Measurements from ENCODE around the gene UBAC2.
A peak's percentile ranks its signal among the peaks of the same experiment; 100 is the strongest.

Gene UBAC2

DNA sequence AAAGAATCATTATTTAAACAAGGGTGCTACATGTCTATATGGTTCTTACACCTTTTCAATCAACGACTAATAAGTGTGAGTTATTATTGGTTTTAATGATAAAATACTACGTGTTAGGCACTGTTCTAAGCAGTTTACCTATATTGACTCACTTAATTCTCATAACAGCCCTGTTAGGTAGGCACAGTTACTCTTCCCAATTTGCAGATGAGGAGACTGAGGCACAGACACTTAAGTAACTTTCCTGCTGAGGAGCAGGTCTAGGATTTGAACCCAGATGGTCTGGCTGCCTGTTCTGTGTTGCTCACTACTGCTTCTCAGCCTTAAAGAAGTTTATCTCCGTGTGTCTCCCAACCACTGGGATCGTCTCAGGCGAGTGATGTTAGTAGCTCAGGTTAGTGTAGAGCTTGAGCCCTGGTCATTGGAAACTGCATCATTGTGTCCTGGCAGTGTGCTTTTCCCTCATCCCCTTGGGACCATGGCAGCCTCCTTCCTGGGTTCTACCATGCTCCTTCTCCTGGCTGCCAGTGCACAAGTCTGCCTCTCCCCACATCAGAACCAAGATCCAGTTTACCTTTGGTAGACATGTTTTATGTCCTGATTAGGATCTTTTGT is 10.9 kb downstream of the UBAC2 start:
- H3K4me3 ChIP-seq (ENCODE audit: low read length in 2 of 2), result no peak overlapping the region
- H3K4me1 ChIP-seq (ENCODE audit: control insufficient read depth in 2 of 2, insufficient read depth in 2 of 2, low read length in 2 of 2), result no peaks in the 10 kb centered on the region
- H3K9ac ChIP-seq (ENCODE audit: low read depth in 1 of 2, low read length in 2 of 2), result no peak overlapping the region
- no peak overlapping the region for H3K27ac ChIP-seq (ENCODE audit: low read depth in 2 of 2, low read length in 2 of 2)
- no peaks in the 10 kb centered on the region for H3K9me3 ChIP-seq (ENCODE audit: control insufficient read depth in 2 of 2, low read length in 2 of 2)
- peaks cover 3 to 7% of the 10 kb centered on the region in 2 donors for H3K36me3 ChIP-seq (ENCODE audit: control insufficient read depth in 2 of 2, insufficient read depth in 2 of 2, low read length in 2 of 2)
- H3K27me3 ChIP-seq (ENCODE audit: control insufficient read depth in 2 of 2, insufficient read depth in 2 of 2, low read length in 2 of 2), result no peaks in the 10 kb centered on the region

DNA sequence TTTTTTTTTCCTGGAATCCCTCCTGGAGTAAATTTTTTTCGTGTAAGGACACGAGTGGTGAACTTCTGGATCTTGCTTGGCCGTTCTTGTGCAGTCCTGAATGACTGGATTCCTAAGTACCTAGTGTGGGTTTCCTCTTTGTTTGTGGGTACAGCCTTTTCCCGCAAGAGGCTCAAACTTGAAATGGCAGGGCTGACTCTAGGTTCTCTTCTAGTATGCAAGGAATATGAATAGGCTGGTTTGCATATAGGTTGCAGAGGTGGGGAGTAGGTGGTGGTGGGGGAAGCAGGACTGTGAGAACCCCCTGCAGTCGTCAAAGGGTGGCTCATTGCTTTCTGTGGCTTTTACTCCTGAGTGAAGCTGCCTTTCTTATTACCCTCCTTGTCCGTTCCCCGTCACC is 13.6 kb downstream of the UBAC2 start:
- H3K9me3 ChIP-seq (ENCODE audit: control insufficient read depth in 2 of 2, low read length in 2 of 2), result no peaks in the 10 kb centered on the region
- no peaks in the 10 kb centered on the region for H3K27me3 ChIP-seq (ENCODE audit: control insufficient read depth in 2 of 2, insufficient read depth in 2 of 2, low read length in 2 of 2)
- H3K36me3 ChIP-seq (ENCODE audit: control insufficient read depth in 2 of 2, insufficient read depth in 2 of 2, low read length in 2 of 2), result peaks cover 3% of the 10 kb centered on the region in 2 donors
- H3K9ac ChIP-seq (ENCODE audit: low read depth in 1 of 2, low read length in 2 of 2), result no peak overlapping the region
- no peaks in the 10 kb centered on the region for H3K4me1 ChIP-seq (ENCODE audit: control insufficient read depth in 2 of 2, insufficient read depth in 2 of 2, low read length in 2 of 2)
- H3K4me3 ChIP-seq (ENCODE audit: low read length in 2 of 2), result no peak overlapping the region
- H3K27ac ChIP-seq (ENCODE audit: low read depth in 2 of 2, low read length in 2 of 2), result no peak overlapping the region

DNA sequence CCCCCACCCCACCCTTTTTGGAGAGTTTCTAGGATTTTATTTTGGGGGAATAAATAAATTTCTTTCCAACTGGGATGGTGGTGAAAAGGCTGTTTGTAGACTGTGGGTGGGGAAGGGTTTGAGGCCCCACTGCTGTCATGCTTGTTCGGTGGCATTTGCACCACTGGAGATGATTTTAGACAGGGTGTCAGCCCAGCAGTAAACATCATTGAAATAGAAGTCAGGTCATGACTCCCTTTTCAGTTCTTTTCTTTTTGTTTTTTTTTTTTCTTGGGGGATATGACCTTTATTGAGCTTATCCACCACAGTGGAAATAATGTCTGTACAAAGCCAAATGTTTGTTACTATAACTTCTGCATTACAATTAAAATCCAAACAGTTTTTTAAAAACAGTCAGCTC is 14.1 kb downstream of the UBAC2 start:
- H3K4me3 ChIP-seq (ENCODE audit: low read length in 2 of 2), result no peak overlapping the region
- H3K9ac ChIP-seq (ENCODE audit: low read depth in 1 of 2, low read length in 2 of 2), result no peak overlapping the region
- H3K4me1 ChIP-seq (ENCODE audit: control insufficient read depth in 2 of 2, insufficient read depth in 2 of 2, low read length in 2 of 2), result no peaks in the 10 kb centered on the region
- H3K9me3 ChIP-seq (ENCODE audit: control insufficient read depth in 2 of 2, low read length in 2 of 2), result no peaks in the 10 kb centered on the region
- no peak overlapping the region for H3K27ac ChIP-seq (ENCODE audit: low read depth in 2 of 2, low read length in 2 of 2)
- no peaks in the 10 kb centered on the region for H3K27me3 ChIP-seq (ENCODE audit: control insufficient read depth in 2 of 2, insufficient read depth in 2 of 2, low read length in 2 of 2)
- H3K36me3 ChIP-seq (ENCODE audit: control insufficient read depth in 2 of 2, insufficient read depth in 2 of 2, low read length in 2 of 2), result peaks cover 3% of the 10 kb centered on the region in 2 donors

DNA sequence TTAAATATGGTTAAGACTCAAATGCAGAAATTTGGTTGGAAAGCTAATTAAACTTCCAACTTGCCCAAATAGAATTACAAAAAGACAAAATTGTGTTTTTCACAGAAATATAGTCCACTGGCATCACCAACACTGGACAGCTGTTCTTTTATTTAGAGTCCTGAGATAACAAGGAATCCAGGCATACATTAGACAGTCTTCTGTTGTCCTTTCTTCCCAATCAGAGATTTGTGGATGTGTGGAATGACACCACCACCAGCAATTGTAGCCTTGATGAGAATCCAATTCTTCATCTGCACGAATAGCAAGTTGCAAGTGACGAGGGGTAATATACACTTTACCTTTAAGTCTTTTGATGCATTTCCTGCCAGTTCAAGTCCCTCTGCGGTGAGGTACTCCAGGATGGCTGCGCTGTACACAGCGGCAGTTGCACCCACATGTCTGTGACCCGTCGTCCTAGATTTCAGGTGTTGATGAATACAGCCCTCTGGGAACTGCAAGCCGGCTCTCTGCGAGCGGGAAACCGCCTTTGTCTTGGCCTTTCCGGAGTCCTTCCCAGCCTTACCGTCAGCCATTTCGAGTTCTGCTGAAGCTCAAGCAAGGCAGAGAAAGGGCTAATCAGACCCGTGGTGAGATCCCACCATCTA is 14.7 kb downstream of the UBAC2 start:
- H3K4me3 ChIP-seq (ENCODE audit: low read length in 2 of 2), result no peak overlapping the region
- peak overlapping the region in 1 of 2 donors; percentile 16 for H3K27ac ChIP-seq (ENCODE audit: low read depth in 2 of 2, low read length in 2 of 2)
- no peak overlapping the region for H3K9ac ChIP-seq (ENCODE audit: low read depth in 1 of 2, low read length in 2 of 2)
- H3K9me3 ChIP-seq (ENCODE audit: control insufficient read depth in 2 of 2, low read length in 2 of 2), result no peaks in the 10 kb centered on the region
- no peaks in the 10 kb centered on the region for H3K4me1 ChIP-seq (ENCODE audit: control insufficient read depth in 2 of 2, insufficient read depth in 2 of 2, low read length in 2 of 2)
- no peaks in the 10 kb centered on the region for H3K27me3 ChIP-seq (ENCODE audit: control insufficient read depth in 2 of 2, insufficient read depth in 2 of 2, low read length in 2 of 2)
- H3K36me3 ChIP-seq (ENCODE audit: control insufficient read depth in 2 of 2, insufficient read depth in 2 of 2, low read length in 2 of 2), result peaks cover 3% of the 10 kb centered on the region in 2 donors

DNA sequence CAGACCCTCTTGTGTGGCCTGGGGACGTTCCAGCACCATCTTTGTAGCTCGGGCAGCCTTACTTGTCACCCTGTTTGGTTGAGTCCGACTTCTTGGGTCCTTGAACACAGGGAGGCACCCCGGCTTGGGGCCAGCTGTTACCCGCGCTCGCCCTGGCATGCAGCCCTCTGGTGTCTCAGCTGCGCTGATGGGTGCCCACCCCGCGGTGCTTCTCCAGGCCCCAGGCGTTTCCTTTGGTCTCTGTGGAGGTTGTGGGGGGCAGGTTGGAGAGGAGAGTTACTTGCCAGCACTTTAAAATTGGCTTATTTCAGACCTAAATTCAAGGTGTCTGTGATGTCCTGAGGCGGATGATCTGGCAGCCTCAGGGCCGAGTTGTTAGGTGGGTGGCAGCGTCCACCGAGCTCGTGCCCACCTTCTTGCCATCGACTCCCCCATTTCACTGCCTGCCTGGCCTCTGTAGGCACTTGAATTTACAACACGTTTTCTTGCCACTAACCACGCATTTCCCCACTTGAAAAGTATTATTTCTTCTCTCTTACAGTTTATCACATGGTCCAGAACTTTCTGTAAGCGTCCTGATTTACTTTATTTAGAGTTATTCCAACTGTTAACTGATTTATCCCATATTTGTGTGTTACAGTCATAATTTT is 16.9 kb downstream of the UBAC2 start:
- Histone ChIP-seq H3K9ac (ENCODE audit: low read depth in 1 of 2, low read length in 2 of 2) (no peak overlapping the region), H3K4me3 (ENCODE audit: low read length in 2 of 2) (no peak overlapping the region), H3K4me1 (ENCODE audit: control insufficient read depth in 2 of 2, insufficient read depth in 2 of 2, low read length in 2 of 2) (no peaks in the 10 kb centered on the region), H3K9me3 (ENCODE audit: control insufficient read depth in 2 of 2, low read length in 2 of 2) (no peaks in the 10 kb centered on the region), H3K27ac (ENCODE audit: low read depth in 2 of 2, low read length in 2 of 2) (no peak overlapping the region), H3K36me3 (ENCODE audit: control insufficient read depth in 2 of 2, insufficient read depth in 2 of 2, low read length in 2 of 2) (peaks cover 3% of the 10 kb centered on the region in 2 donors), H3K27me3 (ENCODE audit: control insufficient read depth in 2 of 2, insufficient read depth in 2 of 2, low read length in 2 of 2) (no peaks in the 10 kb centered on the region)

DNA sequence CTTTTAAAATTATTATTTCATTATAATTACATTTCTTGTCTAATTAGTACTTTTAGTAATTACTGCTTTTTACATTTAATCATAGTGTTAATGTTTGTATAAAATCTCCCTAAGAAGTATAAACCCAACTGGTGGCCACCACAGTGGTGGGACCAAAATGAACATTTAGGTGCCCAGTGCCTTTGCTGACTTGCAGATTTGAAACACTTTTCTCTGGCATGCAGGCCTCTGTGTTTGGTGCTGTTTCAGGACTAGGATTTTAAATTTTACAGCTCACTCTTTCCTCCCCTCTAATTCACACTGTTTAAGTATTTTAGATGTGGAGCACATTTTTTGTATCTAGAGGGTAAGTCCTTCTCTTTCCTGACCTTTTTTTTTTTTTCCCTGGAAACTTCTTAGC is 17.5 kb downstream of the UBAC2 start:
- Histone ChIP-seq H3K27ac (ENCODE audit: low read depth in 2 of 2, low read length in 2 of 2) (no peak overlapping the region), H3K4me1 (ENCODE audit: control insufficient read depth in 2 of 2, insufficient read depth in 2 of 2, low read length in 2 of 2) (no peaks in the 10 kb centered on the region), H3K9me3 (ENCODE audit: control insufficient read depth in 2 of 2, low read length in 2 of 2) (no peaks in the 10 kb centered on the region), H3K36me3 (ENCODE audit: control insufficient read depth in 2 of 2, insufficient read depth in 2 of 2, low read length in 2 of 2) (peaks cover 3% of the 10 kb centered on the region in 2 donors), H3K4me3 (ENCODE audit: low read length in 2 of 2) (no peak overlapping the region), H3K27me3 (ENCODE audit: control insufficient read depth in 2 of 2, insufficient read depth in 2 of 2, low read length in 2 of 2) (no peaks in the 10 kb centered on the region), H3K9ac (ENCODE audit: low read depth in 1 of 2, low read length in 2 of 2) (no peak overlapping the region)

DNA sequence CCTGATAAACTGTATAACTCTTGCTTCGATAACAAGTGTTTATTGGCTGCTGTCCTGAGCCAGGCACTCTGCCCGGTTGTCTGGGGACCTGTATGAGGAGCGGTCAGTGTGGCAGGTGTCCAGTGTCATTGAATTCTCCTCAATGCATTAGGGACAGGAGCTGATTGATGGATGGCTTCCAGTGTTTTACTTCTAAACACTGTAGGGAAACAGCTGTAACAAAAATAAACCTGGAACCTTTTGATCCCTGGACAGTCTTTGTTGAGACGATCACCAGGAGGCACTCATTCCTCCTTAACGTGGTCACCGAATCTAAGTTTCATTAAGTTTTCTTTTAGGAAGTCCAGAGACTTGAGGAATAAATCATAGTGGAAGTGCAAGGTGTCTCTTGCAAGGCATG is 17.9 kb downstream of the UBAC2 start:
- Histone ChIP-seq H3K9ac (ENCODE audit: low read depth in 1 of 2, low read length in 2 of 2) (no peak overlapping the region), H3K4me3 (ENCODE audit: low read length in 2 of 2) (no peak overlapping the region), H3K9me3 (ENCODE audit: control insufficient read depth in 2 of 2, low read length in 2 of 2) (no peaks in the 10 kb centered on the region), H3K4me1 (ENCODE audit: control insufficient read depth in 2 of 2, insufficient read depth in 2 of 2, low read length in 2 of 2) (peaks cover 0 to under 1% of the 10 kb centered on the region in 2 donors), H3K27me3 (ENCODE audit: control insufficient read depth in 2 of 2, insufficient read depth in 2 of 2, low read length in 2 of 2) (no peaks in the 10 kb centered on the region), H3K36me3 (ENCODE audit: control insufficient read depth in 2 of 2, insufficient read depth in 2 of 2, low read length in 2 of 2) (peaks cover 3% of the 10 kb centered on the region in 2 donors), H3K27ac (ENCODE audit: low read depth in 2 of 2, low read length in 2 of 2) (no peak overlapping the region)

DNA sequence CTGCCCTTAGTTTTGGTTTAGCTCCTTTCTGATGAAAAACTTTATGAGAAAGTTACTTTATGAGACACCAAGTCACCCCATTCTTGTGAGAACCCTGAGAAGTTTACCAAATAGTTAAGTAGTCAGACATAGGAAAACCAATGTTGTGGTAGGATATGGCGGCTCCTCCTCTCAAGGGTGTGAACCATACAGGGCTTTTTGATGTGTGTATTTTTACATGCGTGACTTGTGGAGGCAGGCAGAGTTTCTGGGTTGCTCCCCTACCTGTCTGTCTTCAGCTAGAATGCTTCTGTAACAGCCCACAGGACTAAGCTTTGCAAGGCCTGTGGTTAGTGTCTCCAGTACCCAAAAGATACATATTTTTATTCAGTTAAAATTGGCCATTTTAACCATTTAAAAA is 18.3 kb downstream of the UBAC2 start:
- H3K4me3 ChIP-seq (ENCODE audit: low read length in 2 of 2), result no peak overlapping the region
- peaks cover 2 to 5% of the 10 kb centered on the region in 2 donors for H3K4me1 ChIP-seq (ENCODE audit: control insufficient read depth in 2 of 2, insufficient read depth in 2 of 2, low read length in 2 of 2)
- H3K9me3 ChIP-seq (ENCODE audit: control insufficient read depth in 2 of 2, low read length in 2 of 2), result no peaks in the 10 kb centered on the region
- no peak overlapping the region for H3K9ac ChIP-seq (ENCODE audit: low read depth in 1 of 2, low read length in 2 of 2)
- no peaks in the 10 kb centered on the region for H3K27me3 ChIP-seq (ENCODE audit: control insufficient read depth in 2 of 2, insufficient read depth in 2 of 2, low read length in 2 of 2)
- H3K27ac ChIP-seq (ENCODE audit: low read depth in 2 of 2, low read length in 2 of 2), result no peak overlapping the region
- peaks cover 3% of the 10 kb centered on the region in 2 donors for H3K36me3 ChIP-seq (ENCODE audit: control insufficient read depth in 2 of 2, insufficient read depth in 2 of 2, low read length in 2 of 2)

DNA sequence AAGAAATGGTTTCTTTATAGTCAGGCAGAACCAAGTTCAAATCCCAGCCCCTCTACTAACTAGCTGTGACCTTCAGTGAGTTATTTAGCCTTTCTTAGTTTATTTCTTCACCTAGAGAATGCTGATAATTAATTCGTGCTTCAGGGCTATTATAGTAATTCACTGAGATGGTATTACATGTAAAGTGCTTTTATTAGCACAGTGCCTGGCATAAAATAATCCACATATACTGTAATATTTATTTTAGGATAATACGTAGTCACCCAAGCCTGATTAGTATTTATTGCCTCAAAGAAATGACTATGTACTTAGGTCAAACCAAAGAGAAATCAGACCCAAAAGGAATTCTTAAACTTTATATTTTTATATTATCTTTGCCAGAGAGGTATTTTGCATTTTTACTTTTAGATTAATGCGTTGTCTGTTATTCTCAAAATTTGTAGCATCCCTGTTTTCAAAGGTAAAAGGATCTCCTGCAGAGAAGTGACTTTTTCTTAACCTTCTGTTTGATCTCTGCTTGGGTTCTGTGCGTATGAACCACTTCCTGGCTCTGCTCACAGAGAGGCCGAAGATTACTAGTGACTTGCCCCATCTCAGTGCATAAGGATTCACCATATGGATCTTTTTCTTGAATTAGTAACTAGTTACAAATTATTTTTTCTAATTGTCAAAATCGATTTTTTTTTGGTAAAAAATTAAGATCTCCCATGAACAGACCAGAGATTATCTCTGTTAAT is 19.7 kb downstream of the UBAC2 start:
- Histone ChIP-seq H3K9ac (ENCODE audit: low read depth in 1 of 2, low read length in 2 of 2) (no peak overlapping the region), H3K27ac (ENCODE audit: low read depth in 2 of 2, low read length in 2 of 2) (no peak overlapping the region), H3K4me1 (ENCODE audit: control insufficient read depth in 2 of 2, insufficient read depth in 2 of 2, low read length in 2 of 2) (peaks cover 3 to 6% of the 10 kb centered on the region in 2 donors)

More for the DNA sequence above, 19.7 kb downstream of the UBAC2 start:
- Histone ChIP-seq H3K27me3 (ENCODE audit: control insufficient read depth in 2 of 2, insufficient read depth in 2 of 2, low read length in 2 of 2) (no peaks in the 10 kb centered on the region), H3K4me3 (ENCODE audit: low read length in 2 of 2) (no peak overlapping the region), H3K36me3 (ENCODE audit: control insufficient read depth in 2 of 2, insufficient read depth in 2 of 2, low read length in 2 of 2) (peaks cover under 1 to 2% of the 10 kb centered on the region in 2 donors), H3K9me3 (ENCODE audit: control insufficient read depth in 2 of 2, low read length in 2 of 2) (no peaks in the 10 kb centered on the region)
